Natural killer cell (primary cell): ENCODE measurements around the gene RNF181. TPM values are rescaled to one million over a fixed set of nuclear protein-coding genes. Genes with fewer than 3 reads are reported as not detected.
A peak's percentile ranks its signal among the peaks of the same experiment; 100 is the strongest.

Experiments
- ATAC-seq, 3 donors: fragments of 150-1000 bp in 2 of 3; fragments of 200-7000 bp in 1 of 3; cut with Tn5 transposase; 1 replicate in 1 of 3; 2 replicates in 2 of 3; pipeline ENCODE4 v1.10.0; 2021; ENCODE audit warnings: mild to moderate bottlenecking in 2 of 3, moderate library complexity in 2 of 3
- DNase-seq, 2 donors: peaks; one replicate each; pipeline versions ENCODE4 v3.0.0 to v3.0.0-alpha.2; 2013 to 2021; ENCODE audit warnings: mixed read lengths in 1 of 2
- H3K27ac ChIP-seq: one replicate; pipeline ENCODE4 v1.5.1; 2013; ENCODE audit warnings: mild to moderate bottlenecking, low read length
- H3K27me3 ChIP-seq: one replicate; pipeline ENCODE4 v1.6.1; 2013; ENCODE audit warnings: low read length; ENCODE audit not compliant: control insufficient read depth, insufficient read depth
- H3K36me3 ChIP-seq: one replicate; pipeline ENCODE4 v1.6.1; 2013; ENCODE audit warnings: low read length; ENCODE audit not compliant: control insufficient read depth, insufficient read depth
- H3K4me1 ChIP-seq: one replicate; pipeline ENCODE4 v1.6.1; 2013; ENCODE audit warnings: low read length; ENCODE audit not compliant: control insufficient read depth, insufficient read depth
- H3K4me3 ChIP-seq: one replicate; pipeline ENCODE4 v1.5.1; 2013; ENCODE audit warnings: low read length
- H3K9me3 ChIP-seq: one replicate; pipeline ENCODE4 v1.6.1; 2013; ENCODE audit warnings: low read length; ENCODE audit not compliant: control insufficient read depth, insufficient read depth
- H3K27ac Mint-ChIP-seq, 2 donors: one replicate each; pipeline ENCODE4 v1.8.0; 2022; ENCODE audit warnings: mild to moderate bottlenecking in 2 of 2, mixed read lengths in 2 of 2, moderate library complexity in 1 of 2
- H3K27me3 Mint-ChIP-seq, 2 donors: one replicate each; pipeline ENCODE4 v1.8.0; 2022; ENCODE audit warnings: low read depth in 2 of 2, mixed read lengths in 2 of 2
- H3K36me3 Mint-ChIP-seq: one replicate; pipeline ENCODE4 v1.8.0; 2022; ENCODE audit warnings: mixed read lengths
- H3K4me1 Mint-ChIP-seq, 2 donors: one replicate each; pipeline ENCODE4 v1.8.0; 2022; ENCODE audit warnings: mixed read lengths in 2 of 2
- H3K4me3 Mint-ChIP-seq: one replicate; pipeline ENCODE4 v1.8.0; 2022; ENCODE audit warnings: mild to moderate bottlenecking, moderate library complexity, mixed read lengths
- H3K9me3 Mint-ChIP-seq, 2 donors: one replicate each; pipeline ENCODE4 v1.8.0; 2022; ENCODE audit warnings: mixed read lengths in 2 of 2
- WGBS: methylation state at CpG from one replicate; pipeline ENCODE4 v1.1.7; 2013; ENCODE audit warnings: missing lambda C conversion rate; ENCODE audit not compliant: insufficient coverage; 5-methylcytosine and 5-hydroxymethylcytosine counted together
- intact Hi-C: fragments of 100-400 bp; cut with micrococcal nuclease; formaldehyde crosslinking; loops from one replicate; pipeline ENCODE4 v1.14.2; 2022
- total RNA-seq, 4 donors: library from RNA; stranded (reverse); fragments of 120-200 nt in 1 of 4; gene quantifications; one replicate each; pipeline versions ENCODE4 v1.2.3 to v1.2.4, GENCODE V29; 2013 to 2022
- TF ChIP-seq, protein P1 (sequence below): fragments of 200-600 bp; IDR thresholded peaks from one replicate; pipeline ENCODE4 v1.8.0; 2022; ENCODE audit warnings: antibody characterized with exemption

The RNF181 gene
- total RNA-seq, 3 donors from 2014 or later (not counting 1 experiment from before 2014, with no cell fraction given) = 65.0 to 75.0 (median 66.7) TPM

DNA sequence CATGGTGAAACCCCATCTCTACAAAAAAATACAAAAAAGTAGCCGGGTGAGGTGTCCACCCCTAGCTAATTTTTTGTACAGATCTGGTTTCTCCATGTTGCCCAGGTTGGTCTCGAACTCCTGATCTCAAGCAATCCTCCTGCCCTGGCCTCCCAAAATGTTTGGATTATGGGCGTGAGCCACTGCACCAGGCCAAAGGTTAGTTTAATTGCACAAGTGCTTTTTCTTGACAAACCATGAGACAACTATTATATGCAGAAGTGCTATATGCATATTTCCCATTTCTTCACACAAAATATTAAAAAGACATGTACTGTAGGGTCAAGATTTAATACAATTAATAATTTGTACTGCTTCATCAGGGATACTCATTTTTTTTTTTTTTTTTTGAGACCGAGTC is 29.3 kb upstream of the RNF181 start:
- Histone ChIP-seq H3K36me3 (no peaks in the 10 kb centered on the region), H3K4me1 (peaks cover 7% of the 10 kb centered on the region), H3K9me3 (no peaks in the 10 kb centered on the region), H3K27ac (no peak overlapping the region), H3K27me3 (no peaks in the 10 kb centered on the region), H3K4me3 (no peak overlapping the region)
- no peak for ATAC-seq
- Mint-ChIP-seq H3K27me3 (peaks cover 6 to 15% of the 10 kb centered on the region in 2 donors), H3K9me3 (no peaks in the 10 kb centered on the region), H3K27ac (no peak overlapping the region), H3K36me3 (no peaks in the 10 kb centered on the region), H3K4me1 (peaks cover 0 to 4% of the 10 kb centered on the region in 2 donors), H3K4me3 (no peak overlapping the region)
- intact Hi-C loops = no loop called here
- WGBS = 97% methylated on average over 4 of the region's 4 CpGs
- TF ChIP-seq, protein P1, sequence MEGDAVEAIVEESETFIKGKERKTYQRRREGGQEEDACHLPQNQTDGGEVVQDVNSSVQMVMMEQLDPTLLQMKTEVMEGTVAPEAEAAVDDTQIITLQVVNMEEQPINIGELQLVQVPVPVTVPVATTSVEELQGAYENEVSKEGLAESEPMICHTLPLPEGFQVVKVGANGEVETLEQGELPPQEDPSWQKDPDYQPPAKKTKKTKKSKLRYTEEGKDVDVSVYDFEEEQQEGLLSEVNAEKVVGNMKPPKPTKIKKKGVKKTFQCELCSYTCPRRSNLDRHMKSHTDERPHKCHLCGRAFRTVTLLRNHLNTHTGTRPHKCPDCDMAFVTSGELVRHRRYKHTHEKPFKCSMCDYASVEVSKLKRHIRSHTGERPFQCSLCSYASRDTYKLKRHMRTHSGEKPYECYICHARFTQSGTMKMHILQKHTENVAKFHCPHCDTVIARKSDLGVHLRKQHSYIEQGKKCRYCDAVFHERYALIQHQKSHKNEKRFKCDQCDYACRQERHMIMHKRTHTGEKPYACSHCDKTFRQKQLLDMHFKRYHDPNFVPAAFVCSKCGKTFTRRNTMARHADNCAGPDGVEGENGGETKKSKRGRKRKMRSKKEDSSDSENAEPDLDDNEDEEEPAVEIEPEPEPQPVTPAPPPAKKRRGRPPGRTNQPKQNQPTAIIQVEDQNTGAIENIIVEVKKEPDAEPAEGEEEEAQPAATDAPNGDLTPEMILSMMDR = no peak
- DNase-seq = no peak

DNA sequence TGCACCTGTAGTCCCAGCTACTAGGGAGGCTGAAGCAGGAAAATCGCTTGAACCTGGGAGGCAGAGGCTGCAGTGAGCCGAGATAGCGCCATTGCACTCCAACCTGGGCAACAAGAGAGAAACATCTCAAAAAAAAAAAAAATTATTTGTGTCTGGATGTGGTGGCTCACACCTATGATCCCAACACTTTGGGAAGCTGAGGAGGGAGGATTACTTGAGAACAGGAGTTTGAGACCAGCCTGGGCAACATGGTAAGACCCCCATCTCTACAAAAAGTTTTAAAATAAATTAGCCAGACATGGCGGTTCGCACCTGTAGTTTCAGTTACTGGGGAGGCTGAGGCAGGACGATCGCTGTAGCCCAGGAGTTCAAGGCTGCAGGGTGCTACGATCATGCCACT is 19.8 kb upstream of the RNF181 start:
- Mint-ChIP-seq H3K9me3 (no peaks in the 10 kb centered on the region), H3K27ac (no peak overlapping the region), H3K4me3 (peak overlapping the region; percentile 13), H3K27me3 (peaks cover 0 to 7% of the 10 kb centered on the region in 2 donors), H3K36me3 (no peaks in the 10 kb centered on the region), H3K4me1 (peaks cover 28 to 35% of the 10 kb centered on the region in 2 donors)
- H3K4me3 ChIP-seq = no peak overlapping the region
- H3K27me3 ChIP-seq = no peaks in the 10 kb centered on the region
- TF ChIP-seq, protein P1 = no peak
- no peaks in the 10 kb centered on the region for H3K9me3 ChIP-seq
- no peak for ATAC-seq
- no peak for DNase-seq
- H3K4me1 ChIP-seq = peaks cover 31% of the 10 kb centered on the region
- WGBS = 93% methylated on average over 7 of the region's 8 CpGs
- H3K36me3 ChIP-seq = peaks cover 2% of the 10 kb centered on the region
- H3K27ac ChIP-seq = no peak overlapping the region
- intact Hi-C loops = no loop called here

DNA sequence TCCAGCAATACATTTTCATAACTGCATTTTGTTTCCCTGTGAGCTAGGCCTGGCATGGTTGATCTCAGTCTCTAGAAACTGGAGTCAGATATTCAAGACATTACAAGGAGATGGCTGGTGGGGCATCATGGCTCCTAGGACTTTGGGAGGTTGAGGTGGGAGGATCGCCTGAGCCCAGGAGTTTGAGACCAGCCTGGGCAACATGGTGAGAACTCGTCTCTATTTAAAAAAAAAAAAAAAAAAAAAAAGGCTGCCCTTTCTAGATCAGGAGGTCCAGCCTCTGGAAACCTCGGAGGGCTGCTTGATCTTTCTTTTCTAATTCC is 18.5 kb upstream of the RNF181 start:
- DNase-seq (no peak), ATAC-seq (no peak)
- Histone ChIP-seq H3K4me1 (peaks cover 31% of the 10 kb centered on the region), H3K9me3 (no peaks in the 10 kb centered on the region), H3K27ac (peak overlapping the region; percentile 77), H3K27me3 (no peaks in the 10 kb centered on the region), H3K4me3 (peak overlapping the region; percentile 70), H3K36me3 (peaks cover 10% of the 10 kb centered on the region)
- Mint-ChIP-seq H3K27me3 (no peaks in the 10 kb centered on the region), H3K27ac (peak overlapping the region; percentile 86 to 95), H3K36me3 (no peaks in the 10 kb centered on the region), H3K9me3 (no peaks in the 10 kb centered on the region), H3K4me1 (peaks cover 28 to 35% of the 10 kb centered on the region in 2 donors), H3K4me3 (peak overlapping the region; percentile 93)
- intact Hi-C loops = no loop called here
- TF ChIP-seq, protein P1 = no peak
- WGBS = 33% methylated on average over 3 of the region's 3 CpGs
